Non-pigmented ciliary epithelial cell (primary cell): Measurements from ENCODE around the gene ADCY9.
A peak's percentile ranks its signal among the peaks of the same experiment; 100 is the strongest.

Source experiments
- DNase-seq: peaks from one replicate; pipeline ENCODE4 v3.0.0-alpha.2; 2010; ENCODE audit warnings: low read depth

Gene ADCY9

DNA sequence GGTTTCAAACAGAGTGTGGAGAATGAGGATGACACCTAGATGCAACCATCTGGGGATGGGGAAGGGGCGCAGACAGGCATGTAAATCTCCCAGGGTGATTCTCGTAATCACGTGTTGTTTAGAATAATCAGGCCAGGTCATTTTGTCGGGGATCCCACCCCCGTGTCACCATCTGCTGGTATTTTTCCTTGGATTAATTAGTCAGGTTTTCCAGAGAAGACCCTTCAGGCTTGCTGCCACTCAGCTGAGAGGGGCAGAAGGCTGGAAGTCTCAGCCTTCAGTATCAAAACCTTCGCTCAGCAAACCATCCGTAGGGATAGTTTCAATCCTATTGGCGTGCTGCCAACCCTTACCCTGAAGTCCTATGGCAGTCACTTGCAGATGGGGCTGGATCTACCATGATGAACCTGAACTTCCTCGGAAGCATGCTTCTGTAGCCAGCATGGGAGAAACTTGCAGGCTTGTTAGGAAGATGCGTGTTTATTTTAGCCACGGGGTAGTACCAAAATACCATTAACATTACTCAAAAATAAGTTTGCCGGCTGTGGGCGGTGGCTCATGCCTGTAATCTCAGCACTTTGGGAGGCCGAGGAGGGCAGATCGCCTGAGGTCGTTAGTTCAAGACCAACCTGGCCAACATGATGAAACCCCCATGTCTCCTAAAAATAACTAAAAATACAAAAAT, 7.5 kb upstream of the ADCY9 start:
- peak; percentile 28 for DNase-seq

DNA sequence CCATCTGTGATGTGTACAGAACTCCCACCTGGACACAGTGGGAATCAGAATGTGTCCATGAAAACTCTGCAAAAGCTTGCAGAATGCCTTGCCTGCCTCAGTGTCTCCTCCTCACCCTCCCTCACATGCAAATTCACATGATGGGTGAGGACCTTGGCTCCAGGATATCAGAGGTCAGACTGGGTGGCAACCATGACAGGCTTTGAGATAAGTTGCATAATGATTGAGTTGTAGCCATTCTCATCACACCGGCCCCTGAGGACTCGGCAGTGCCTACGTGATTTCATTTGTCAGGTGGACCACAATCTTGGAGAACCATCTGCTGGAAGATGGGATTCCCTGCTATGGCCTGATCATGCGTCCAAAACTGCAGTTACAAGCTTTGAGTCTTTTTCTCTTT, 3.9 kb upstream of the ADCY9 start:
- no peak for DNase-seq

DNA sequence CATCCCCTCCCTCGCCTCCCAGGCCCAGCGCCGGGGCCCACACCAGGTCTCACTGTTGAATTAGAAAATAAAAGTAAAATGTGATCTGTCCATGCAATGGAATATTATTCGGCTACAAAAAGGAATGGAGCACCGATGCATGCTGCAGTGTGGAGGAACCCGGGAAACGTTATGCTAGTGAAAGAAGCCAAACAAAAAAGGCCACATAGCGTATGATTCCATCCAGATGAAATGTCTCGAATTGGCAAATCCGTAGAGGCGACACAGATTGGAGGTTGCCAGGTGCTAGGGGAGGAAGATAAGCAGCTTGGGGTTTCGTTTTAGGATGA, 972 bp upstream of the ADCY9 start:
- DNase-seq, result no peak

DNA sequence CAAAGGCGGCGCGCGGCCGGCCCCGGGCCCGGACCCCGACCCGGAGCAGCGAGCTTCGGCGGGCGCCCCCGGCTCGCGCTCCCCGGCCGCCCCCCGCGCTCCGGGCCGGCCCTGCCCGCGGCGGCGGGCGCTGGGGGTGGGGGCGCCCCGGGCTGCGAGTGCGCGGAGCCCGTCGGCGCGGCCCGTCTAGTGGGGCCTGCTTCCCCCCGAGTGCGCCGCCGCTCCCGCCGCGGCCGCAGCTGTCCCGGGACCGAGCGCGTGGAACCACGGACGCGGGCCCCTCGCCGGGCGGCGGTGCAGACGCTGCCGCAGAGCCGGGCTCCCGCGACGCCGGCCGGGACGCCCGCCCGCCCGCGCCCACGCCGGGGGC, 308 bp downstream of the ADCY9 start:
- no peak for DNase-seq

DNA sequence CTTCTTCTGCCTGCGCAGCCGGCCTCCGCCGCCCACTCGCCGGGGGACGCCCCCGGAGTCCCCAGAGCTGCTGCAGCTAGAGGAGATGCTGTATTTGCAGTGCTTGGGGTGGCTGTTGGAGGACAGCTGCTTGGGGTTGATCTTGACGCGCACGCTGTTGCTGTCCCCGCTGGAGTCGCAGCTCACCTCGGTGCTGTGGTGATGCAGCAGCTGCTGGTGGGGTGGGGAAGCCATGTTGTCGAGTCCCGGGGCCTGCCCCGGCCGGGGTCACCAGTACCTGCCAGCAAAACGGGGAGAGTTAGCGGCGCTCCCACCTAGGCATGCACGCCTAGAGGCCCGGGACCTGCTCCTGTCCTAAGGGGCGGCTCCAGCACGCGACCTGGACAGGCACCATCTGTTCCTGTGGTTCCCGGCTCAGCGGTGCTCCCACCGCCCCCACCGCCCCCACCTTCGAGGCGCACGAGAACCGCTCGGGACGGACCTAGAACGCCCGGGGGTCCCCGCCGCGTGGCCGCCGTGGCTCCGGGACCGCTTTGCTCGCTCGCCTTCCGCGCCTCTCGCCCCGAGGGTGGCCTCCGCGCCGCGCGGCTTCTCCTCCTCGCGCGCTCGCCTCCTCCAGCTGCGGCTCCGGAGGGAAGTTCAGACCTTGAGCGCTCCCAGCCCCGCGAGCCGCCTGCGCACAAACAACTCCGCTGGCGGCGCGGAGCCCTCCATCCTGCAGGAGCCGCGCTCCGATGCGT, 863 bp downstream of the ADCY9 start:
- DNase-seq, result no peak

DNA sequence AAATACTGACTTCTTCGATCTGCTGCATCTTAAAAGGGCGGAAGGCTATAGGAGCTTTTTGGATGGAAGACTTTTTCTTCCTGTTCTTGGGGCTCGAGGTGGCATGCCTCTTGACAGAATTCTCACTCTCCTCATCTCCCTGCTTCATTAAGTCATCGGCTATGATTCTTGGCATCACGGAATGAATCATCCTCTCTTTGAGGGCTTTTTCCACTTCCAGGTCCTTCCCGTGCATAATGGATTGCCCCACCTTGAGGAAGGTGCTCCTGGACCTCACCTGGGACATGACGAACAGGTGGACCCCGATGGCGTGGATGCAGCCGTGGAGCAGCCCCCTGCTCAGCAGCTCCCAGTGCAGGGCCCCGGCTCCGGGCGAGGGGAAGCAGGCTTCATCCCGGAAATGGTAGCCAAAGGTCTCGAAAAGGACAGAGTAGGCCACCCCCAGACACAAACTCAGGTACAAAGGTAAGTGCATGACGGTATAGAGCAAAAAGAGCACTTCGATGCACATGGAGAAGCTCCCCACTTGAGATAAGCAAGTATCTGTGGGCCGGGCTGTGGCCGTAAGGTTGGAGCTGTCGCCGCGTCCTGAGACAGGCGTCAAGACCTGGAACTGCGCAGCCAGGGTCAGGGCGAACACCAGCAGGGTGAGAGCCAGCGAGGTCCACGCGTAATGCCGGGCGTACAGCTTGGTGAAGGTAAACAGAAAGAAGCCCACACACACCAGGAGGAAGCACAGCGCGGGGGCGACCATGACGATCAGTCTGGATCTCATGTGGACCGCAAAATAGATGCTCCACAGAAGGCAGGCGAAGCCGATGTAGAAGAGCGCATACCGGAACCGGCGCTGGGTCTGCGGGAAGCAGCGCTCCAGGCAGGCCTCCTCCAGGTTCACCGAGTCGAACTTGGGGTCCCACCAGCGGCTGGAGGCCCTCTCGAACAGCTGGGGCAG, 1.7 kb downstream of the ADCY9 start:
- DNase-seq, result no peak

DNA sequence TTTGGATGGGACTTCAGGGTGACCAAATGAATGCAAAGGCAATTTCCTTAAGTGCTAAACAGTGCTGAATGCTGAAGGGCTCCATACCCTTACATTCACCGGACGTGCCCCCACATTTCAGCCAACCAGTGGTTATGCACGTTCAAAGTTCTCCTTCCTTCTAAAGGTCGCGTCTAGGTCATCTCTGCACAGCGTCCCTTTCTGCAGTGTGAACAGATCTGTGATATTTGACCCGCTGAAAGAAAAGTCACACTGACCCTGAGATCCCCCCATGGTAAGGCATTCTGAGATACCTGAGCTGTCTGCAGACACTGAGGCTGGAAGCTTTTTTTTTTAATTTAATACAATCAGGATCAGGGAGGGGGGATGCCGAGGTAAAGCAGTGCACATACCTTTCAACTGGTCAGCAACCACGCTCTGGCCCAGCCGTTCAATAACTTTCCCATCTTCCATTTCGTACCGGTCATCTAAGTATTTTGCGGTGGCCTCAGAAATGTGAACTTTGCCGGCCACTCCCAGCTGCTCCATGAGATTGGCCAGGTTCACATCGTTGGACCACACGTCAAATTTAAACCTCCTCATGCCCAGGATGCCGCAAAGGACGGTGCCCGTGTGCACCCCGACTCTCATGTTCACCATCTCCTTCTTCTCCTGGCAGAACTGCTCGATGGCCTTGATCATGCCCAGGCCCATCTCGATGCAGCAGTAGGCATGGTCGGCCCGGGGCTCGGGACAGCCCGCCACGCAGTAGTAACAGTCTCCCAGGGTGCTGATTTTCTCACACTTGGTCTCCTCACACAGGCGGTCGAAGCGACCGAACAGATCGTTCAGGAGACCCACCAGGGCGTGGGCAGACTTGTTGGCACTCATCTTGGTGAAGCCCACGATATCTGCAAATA, 2.6 kb downstream of the ADCY9 start:
- DNase-seq, result no peak

DNA sequence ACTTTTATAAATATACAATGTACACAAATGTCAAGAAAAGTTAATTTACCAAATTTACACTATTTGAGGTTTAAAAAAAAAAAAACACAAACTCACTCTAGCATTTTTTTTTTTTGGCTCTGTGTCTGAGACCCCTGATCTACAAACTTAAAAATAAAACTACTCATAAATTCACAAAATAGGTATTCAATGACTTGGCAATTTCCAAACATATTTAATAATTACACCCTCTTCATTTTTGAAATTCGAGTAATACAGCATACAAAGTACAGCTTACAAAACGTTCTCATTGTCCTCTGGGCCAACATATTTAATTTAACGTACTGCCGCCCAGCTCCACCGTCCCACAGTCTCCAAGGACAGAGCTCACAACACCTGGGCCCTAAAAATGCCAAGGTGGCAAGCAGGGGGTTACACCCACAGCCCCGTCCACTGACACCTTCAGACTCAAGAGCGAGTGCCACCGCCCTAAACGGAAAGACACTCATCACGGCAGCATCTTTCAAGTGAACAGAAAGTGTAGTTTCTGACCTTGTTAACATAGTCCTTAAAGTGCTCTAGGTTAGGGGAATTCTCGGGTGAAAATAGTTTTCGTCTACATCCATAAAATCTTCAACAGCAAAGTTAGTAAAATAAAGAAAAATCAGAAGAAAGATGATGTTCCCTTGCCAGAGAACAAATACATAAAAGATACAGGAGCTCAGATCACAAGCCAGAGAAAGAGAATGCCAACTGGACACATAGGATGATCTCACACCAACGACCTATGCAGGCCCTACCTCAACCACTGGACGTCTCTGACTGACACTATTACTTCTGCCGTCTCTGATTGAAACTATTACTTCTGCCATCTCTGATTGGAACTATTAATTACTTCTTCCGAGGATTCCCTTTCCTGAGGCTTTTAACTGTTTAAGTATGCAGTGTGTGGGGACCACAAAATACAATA, 4.2 kb downstream of the ADCY9 start:
- no peak for DNase-seq

DNA sequence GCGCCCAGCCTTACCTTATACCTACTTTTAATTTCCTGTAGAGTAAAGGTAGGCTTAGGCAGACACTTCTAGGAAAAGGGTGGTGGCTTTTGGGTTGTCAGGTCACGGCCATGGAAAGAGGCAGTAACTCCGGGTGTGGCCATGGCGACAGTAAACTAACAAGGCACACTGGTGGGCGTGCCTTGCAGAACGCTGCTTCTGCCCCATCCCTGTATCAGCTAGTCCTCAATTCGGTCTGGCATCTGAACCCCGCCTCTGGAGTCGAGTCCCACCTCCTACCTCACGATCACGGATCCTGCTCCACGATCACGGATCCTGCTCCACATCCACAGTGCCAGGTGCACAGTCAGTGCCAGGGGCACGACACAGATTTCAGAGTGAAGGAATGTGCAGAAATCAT, 5.6 kb downstream of the ADCY9 start:
- DNase-seq, result no peak

DNA sequence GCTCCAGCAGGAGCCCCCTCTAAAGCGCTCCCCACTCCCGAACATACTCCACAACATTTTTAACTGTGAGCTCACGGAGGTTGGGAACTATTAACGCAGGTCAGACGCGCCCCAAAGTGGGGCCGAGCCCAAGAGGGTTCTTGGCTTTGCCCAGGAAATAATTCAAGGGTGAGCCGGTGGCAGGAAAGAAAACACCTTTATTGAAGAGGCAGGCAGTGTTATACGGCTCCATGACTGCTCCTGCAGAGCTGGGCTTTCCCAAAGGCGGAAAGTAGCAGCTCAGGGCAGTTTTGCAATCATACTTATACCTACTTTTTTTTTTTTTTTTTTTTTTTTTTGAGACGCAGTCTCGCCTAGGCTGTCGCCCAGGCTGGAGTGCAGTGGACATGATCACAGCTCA, 6.2 kb downstream of the ADCY9 start:
- no peak for DNase-seq

DNA sequence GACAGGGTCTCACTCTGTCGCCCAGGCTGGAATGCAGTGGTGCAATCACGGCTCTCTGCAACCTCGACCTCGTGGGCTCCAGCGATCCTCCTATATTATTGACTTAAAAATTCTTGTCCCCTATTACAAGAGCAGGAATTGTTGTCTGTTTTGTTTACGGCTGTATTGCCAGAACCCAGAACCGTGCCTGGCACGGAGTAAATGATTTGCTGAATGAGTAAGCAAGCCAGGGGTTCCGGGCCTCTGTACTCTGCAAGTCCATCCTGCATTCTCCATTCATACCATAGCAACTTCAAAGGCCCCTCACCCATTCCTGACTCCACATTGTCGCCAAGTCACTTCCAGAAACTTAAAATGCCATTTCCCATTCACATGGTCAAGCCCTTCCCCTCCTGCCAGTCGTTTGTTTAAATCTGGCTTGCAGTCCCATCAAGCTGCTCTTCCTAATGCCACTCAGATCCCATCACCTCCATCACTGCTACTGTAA, 6.9 kb downstream of the ADCY9 start:
- DNase-seq, result no peak

DNA sequence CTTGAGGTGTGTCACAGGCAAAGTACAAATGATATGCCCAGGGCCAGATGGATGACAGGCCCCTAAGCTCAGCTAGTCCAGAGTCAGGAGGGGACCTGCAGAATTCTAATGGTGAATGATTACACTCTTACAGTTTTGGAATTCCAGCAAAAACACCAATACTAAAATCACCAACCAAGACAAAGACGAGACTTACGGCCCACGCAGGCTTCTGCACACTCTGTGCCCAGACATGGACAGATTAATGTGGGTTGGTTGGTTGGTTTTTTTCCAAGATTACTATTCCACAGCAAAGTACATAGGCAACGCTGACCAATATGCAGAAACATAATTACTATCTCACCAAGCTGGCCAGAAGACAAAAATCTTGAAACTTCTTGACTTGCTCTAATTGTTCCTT, 9.7 kb downstream of the ADCY9 start:
- no peak for DNase-seq

DNA sequence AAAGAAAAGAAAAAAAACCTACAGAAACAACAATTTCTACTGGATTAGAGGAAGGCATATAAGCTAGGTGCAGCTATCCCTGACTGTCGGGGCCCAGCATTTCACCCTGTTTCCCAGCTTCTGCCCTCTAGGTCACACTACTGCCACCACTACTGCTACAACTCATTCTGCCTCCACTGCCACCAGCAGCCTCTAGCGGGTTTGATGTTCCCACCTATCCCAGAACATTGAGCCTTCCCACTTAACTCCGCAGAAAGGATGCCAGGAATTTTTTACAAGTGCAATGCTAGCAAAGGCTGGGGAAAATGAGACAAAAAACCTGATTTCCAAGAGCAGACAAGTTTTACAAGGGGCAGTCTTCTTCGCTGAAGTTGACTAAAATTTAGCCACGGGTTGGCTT, 10.4 kb downstream of the ADCY9 start:
- DNase-seq, result no peak

DNA sequence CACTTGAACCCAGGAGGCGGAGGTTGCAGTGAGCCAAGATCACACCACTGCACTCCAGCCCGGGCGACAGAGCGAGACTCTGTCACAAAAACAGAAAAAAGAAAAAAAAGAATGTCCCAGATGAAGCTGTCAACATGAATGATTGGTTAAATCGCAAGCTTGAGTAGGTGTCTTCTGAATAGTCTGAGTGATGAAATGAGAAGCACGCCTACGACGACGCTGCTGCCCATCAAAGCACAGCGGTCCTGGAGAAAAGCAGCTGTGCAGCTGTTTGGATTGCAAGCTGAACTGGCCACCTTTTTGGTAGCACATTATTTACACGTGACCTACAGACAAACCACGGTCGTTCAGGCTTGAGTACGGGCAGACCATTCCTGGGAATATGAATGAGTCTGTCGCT, 12.5 kb downstream of the ADCY9 start:
- DNase-seq, result no peak

DNA sequence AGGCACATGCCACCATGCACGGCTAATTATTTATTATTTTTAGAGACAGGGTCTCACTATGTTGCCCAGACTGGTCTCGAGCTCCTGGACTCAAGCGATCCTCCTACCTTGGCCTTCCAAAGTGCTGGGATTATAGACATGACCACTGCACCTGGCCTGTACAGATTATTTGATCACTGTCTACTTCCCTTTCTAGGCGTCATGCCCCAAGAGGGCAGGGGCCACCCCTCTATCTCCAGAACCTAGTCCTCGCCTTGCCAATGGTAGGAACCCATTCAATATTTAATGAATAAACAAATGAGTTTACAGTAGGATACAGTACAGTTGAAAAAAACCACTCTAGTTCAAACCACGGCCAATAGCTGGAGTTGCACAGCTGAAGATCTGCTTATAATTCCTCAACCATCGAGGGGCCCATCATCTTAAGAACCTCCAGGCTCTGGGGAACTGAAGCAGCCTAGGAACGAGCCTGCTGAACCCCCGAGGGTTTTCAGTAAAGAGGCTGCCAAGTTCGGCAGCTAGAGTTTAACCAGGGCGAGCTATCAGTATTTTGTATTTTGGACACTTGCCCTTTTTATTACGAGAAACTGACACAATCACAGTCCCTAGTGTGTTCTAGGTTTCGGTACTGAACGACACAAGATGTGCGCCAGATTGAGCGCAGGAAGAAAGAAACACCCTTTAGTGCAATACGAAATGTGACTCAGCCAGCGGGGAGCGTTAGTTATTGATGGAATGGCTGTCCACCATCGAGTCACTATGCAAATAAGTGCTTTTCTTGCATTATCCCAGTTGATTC, 14.6 kb downstream of the ADCY9 start:
- no peak for DNase-seq

DNA sequence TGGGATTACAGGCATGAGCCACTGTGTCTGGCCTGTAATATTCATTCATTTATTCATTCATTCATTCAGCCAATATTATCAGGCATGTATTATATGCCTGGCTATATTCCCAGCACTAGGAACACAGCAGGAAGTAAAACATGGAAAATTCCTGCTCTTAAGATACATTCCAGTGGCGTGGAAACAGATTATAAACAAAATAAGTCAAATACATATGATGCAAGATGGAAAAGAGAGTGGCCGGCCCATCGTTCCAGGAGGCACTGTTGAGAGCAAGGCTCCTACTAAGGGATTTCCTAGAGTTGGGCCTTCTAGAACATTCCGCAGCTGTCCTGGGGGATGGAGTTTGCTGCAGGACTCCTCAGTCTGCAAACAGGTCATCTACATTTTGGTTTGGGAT, 17.7 kb downstream of the ADCY9 start:
- DNase-seq, result no peak

DNA sequence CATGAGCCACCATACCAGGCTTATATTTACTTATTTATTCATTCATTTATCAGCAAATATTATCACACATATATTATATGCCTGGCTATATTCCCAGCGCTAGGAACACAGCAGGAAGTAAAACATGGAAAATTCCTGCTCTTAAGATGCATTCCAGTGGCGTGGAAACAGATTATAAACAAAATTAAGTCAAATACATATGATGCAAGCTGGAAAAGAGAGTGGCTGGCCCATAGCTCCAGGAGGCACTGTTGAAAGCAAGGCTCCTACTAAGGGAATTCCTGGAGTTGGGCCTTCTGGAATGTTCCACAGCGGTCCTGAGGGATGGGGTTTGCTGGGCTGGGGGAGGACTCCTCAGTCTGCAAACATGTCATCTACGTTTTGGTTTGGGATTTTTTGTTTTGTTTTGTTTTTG, 18.4 kb downstream of the ADCY9 start:
- no peak for DNase-seq

DNA sequence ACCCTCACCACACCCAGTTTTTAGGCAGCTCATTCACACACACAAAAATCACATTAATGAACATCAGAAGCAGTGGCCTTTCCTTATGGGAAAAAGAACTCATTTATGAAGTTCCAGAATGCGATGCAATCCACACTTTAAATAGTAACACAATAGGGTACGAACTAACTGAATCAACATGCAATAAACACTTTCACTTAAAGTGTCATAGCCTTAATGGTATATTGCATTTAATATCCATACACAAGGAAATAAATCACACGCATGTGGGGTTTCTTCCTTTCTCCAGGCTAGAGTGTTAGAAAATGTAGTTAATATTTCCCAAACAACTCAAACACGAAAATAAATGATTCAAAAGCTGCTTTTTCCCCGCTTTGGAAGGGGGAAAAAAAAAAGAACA, 19.7 kb downstream of the ADCY9 start:
- DNase-seq, result no peak

DNA sequence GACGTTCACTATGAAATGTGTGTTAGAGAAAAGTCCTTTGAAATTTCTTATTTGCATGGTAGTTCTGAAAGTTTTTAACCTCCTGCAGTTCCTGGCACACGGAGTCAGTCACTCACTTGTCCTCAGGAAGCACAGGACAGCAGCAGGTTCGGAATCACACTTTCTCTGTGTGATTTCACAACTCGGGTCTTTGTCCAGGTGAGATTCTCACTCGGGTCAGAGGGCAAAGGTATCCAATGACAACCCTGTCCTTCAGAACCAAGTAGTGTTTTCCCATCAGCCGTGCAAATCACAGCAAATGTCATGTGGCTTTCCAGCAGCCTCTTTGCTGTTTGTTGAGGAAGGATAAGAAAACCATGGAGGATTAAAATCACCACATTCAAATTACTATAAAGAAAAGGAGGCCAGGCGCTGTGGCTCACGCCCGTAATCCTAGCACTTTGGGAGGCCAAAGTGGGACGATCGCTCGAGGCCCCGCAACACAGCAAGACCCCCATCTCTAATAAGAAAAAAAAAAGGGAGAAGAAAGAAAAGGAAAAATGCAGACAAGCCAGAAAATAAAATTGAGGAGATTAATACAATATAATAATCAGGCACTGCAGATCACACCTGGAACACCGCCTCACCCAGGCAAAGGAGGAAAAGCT, 22.0 kb downstream of the ADCY9 start:
- no peak for DNase-seq
